ENCODE measurements around the gene FNDC3B. TPM values are rescaled to one million over a fixed set of nuclear protein-coding genes. Genes with fewer than 3 reads are reported as not detected.

FNDC3B gene
- total RNA-seq, 2 experiments from 2014 or later: 13.4 to 15.3 TPM

- Mint-ChIP-seq H3K9me3 (no peaks in the 10 kb centered on the region), H3K27me3 (no peaks in the 10 kb centered on the region), H3K36me3 (ENCODE audit: low read depth) (peaks cover 3% of the 10 kb centered on the region), H3K4me3 (no peak overlapping the region), H3K27ac (no peak overlapping the region), H3K4me1 (peaks cover 5% of the 10 kb centered on the region)
- ChIA-PET CTCF (no interaction called here), POLR2A (no interaction called here)
- no peak for DNase-seq
These were observed 254.9 kb downstream of the FNDC3B start for GRCh38 chr3:172294223-172294806.

GRCh38 chr3:172296248-172296974 is 257.0 kb downstream of the FNDC3B start:
- Mint-ChIP-seq H3K27me3 (no peaks in the 10 kb centered on the region), H3K4me1 (no peaks in the 10 kb centered on the region), H3K9me3 (no peaks in the 10 kb centered on the region), H3K36me3 (ENCODE audit: low read depth) (peaks cover 3% of the 10 kb centered on the region), H3K4me3 (no peak overlapping the region), H3K27ac (no peak overlapping the region)
- no peak for DNase-seq
- POLR2A ChIA-PET: no interaction called here
- CTCF ChIA-PET: interaction anchor here (1.0 kb wide), 1 partner anchor 57 kb away, joined by 3 read pairs; no protein-coding TSS in a partner anchor

GRCh38 chr3:172296975-172297332 is 257.6 kb downstream of the FNDC3B start:
- no peaks in the 10 kb centered on the region for H3K9me3 Mint-ChIP-seq
- H3K4me1 Mint-ChIP-seq: no peaks in the 10 kb centered on the region
- H3K27me3 Mint-ChIP-seq: no peaks in the 10 kb centered on the region
- no peak for DNase-seq
- no peak overlapping the region for H3K4me3 Mint-ChIP-seq
- ChIA-PET CTCF (interaction anchor here (1.0 kb wide), 1 partner anchor 58 kb away, joined by 3 read pairs; no protein-coding TSS in a partner anchor), POLR2A (no interaction called here)
- H3K27ac Mint-ChIP-seq: no peak overlapping the region
- peaks cover 3% of the 10 kb centered on the region for H3K36me3 Mint-ChIP-seq (ENCODE audit: low read depth)

GRCh38 chr3:172298247-172298646 is 258.9 kb downstream of the FNDC3B start:
- no peaks in the 10 kb centered on the region for H3K9me3 Mint-ChIP-seq
- no peaks in the 10 kb centered on the region for H3K27me3 Mint-ChIP-seq
- ChIA-PET CTCF (interaction anchor here (1.0 to 1.3 kb wide), 3 partner anchors 11 to 20 kb away, joined by 3 read pairs; no protein-coding TSS in a partner anchor), POLR2A (interaction anchor here (0.7 kb wide), 1 partner anchor 248 kb away, joined by 3 read pairs; no protein-coding TSS in a partner anchor)
- no peak overlapping the region for H3K4me3 Mint-ChIP-seq
- no peak overlapping the region for H3K27ac Mint-ChIP-seq
- peaks cover 3% of the 10 kb centered on the region for H3K36me3 Mint-ChIP-seq (ENCODE audit: low read depth)
- DNase-seq: no peak
- H3K4me1 Mint-ChIP-seq: no peaks in the 10 kb centered on the region

GRCh38 chr3:172300187-172300586 is 260.8 kb downstream of the FNDC3B start:
- H3K27me3 Mint-ChIP-seq: no peaks in the 10 kb centered on the region
- CTCF ChIA-PET: interaction anchor here (0.6 to 1.5 kb wide), 3 partner anchors 10 to 12 kb away, joined by 3 to 5 read pairs (median 4); no protein-coding TSS in a partner anchor

GRCh38 chr3:172300862-172301261 is 261.5 kb downstream of the FNDC3B start:
- no peaks in the 10 kb centered on the region for H3K9me3 Mint-ChIP-seq
- H3K4me3 Mint-ChIP-seq: no peak overlapping the region
- CTCF ChIA-PET: interaction anchor here (0.5 to 1.5 kb wide), 2 partner anchors 11 to 919 kb away, joined by 4 read pairs; no protein-coding TSS in a partner anchor
- POLR2A ChIA-PET: no interaction called here
- no peak overlapping the region for H3K27ac Mint-ChIP-seq
- peaks cover 3% of the 10 kb centered on the region for H3K36me3 Mint-ChIP-seq (ENCODE audit: low read depth)
- DNase-seq: no peak
- no peaks in the 10 kb centered on the region for H3K4me1 Mint-ChIP-seq
- no peaks in the 10 kb centered on the region for H3K27me3 Mint-ChIP-seq

More at GRCh38 chr3:172300187-172300586, 260.8 kb downstream of the FNDC3B start:
- POLR2A ChIA-PET: interaction anchor here (0.9 kb wide), 1 partner anchor 15 kb away, joined by 7 read pairs; no protein-coding TSS in a partner anchor
- H3K36me3 Mint-ChIP-seq (ENCODE audit: low read depth): peaks cover 3% of the 10 kb centered on the region
- H3K4me3 Mint-ChIP-seq: no peak overlapping the region
- no peak for DNase-seq
- H3K9me3 Mint-ChIP-seq: no peaks in the 10 kb centered on the region
- no peak overlapping the region for H3K27ac Mint-ChIP-seq
- no peaks in the 10 kb centered on the region for H3K4me1 Mint-ChIP-seq

GRCh38 chr3:172302203-172302602 is 262.8 kb downstream of the FNDC3B start:
- CTCF ChIA-PET: no interaction called here
- no peak for DNase-seq
- H3K4me1 Mint-ChIP-seq: no peaks in the 10 kb centered on the region
- H3K36me3 Mint-ChIP-seq (ENCODE audit: low read depth): no peaks in the 10 kb centered on the region
- H3K9me3 Mint-ChIP-seq: no peaks in the 10 kb centered on the region
- POLR2A ChIA-PET: no interaction called here
- no peaks in the 10 kb centered on the region for H3K27me3 Mint-ChIP-seq
- no peak overlapping the region for H3K27ac Mint-ChIP-seq
- no peak overlapping the region for H3K4me3 Mint-ChIP-seq

GRCh38 chr3:172303181-172303580 is 263.8 kb downstream of the FNDC3B start:
- no peak overlapping the region for H3K4me3 Mint-ChIP-seq
- H3K27me3 Mint-ChIP-seq: no peaks in the 10 kb centered on the region
- no peak for DNase-seq
- ChIA-PET POLR2A (no interaction called here), CTCF (no interaction called here)
- no peaks in the 10 kb centered on the region for H3K36me3 Mint-ChIP-seq (ENCODE audit: low read depth)
- H3K27ac Mint-ChIP-seq: no peak overlapping the region
- H3K4me1 Mint-ChIP-seq: no peaks in the 10 kb centered on the region
- no peaks in the 10 kb centered on the region for H3K9me3 Mint-ChIP-seq

- Mint-ChIP-seq H3K4me1 (no peaks in the 10 kb centered on the region), H3K4me3 (no peak overlapping the region), H3K27ac (no peak overlapping the region), H3K9me3 (no peaks in the 10 kb centered on the region), H3K36me3 (ENCODE audit: low read depth) (no peaks in the 10 kb centered on the region), H3K27me3 (no peaks in the 10 kb centered on the region)
- POLR2A ChIA-PET: no interaction called here
- DNase-seq: no peak
- CTCF ChIA-PET: no interaction called here
These were observed 264.7 kb downstream of the FNDC3B start for GRCh38 chr3:172303941-172304558.

- DNase-seq: no peak
- peaks cover 4% of the 10 kb centered on the region for H3K36me3 Mint-ChIP-seq (ENCODE audit: low read depth)
These were observed 266.2 kb downstream of the FNDC3B start for GRCh38 chr3:172305552-172305951.

GRCh38 chr3:172305974-172306373 is 266.6 kb downstream of the FNDC3B start:
- no peak overlapping the region for H3K27ac Mint-ChIP-seq
- no peaks in the 10 kb centered on the region for H3K27me3 Mint-ChIP-seq
- H3K4me3 Mint-ChIP-seq: no peak overlapping the region
- H3K9me3 Mint-ChIP-seq: no peaks in the 10 kb centered on the region
- ChIA-PET CTCF (interaction anchor here (1.3 kb wide), 1 partner anchor 26 kb away, joined by 4 read pairs; no protein-coding TSS in a partner anchor), POLR2A (no interaction called here)
- DNase-seq: no peak
- peaks cover 4% of the 10 kb centered on the region for H3K36me3 Mint-ChIP-seq (ENCODE audit: low read depth)
- no peaks in the 10 kb centered on the region for H3K4me1 Mint-ChIP-seq

More at GRCh38 chr3:172305552-172305951, 266.2 kb downstream of the FNDC3B start:
- Mint-ChIP-seq H3K4me3 (no peak overlapping the region), H3K27me3 (no peaks in the 10 kb centered on the region), H3K27ac (no peak overlapping the region), H3K4me1 (no peaks in the 10 kb centered on the region), H3K9me3 (no peaks in the 10 kb centered on the region)
- POLR2A ChIA-PET: no interaction called here
- CTCF ChIA-PET: no interaction called here

GRCh38 chr3:172307141-172307560 is 267.8 kb downstream of the FNDC3B start:
- no peak overlapping the region for H3K4me3 Mint-ChIP-seq
- no peaks in the 10 kb centered on the region for H3K27me3 Mint-ChIP-seq
- H3K36me3 Mint-ChIP-seq (ENCODE audit: low read depth): peaks cover 4% of the 10 kb centered on the region
- no peak for DNase-seq
- H3K27ac Mint-ChIP-seq: no peak overlapping the region
- ChIA-PET CTCF (interaction anchor here (1.3 to 1.7 kb wide), 2 partner anchors 11 to 25 kb away, joined by 4 read pairs; no protein-coding TSS in a partner anchor), POLR2A (no interaction called here)
- H3K9me3 Mint-ChIP-seq: no peaks in the 10 kb centered on the region
- no peaks in the 10 kb centered on the region for H3K4me1 Mint-ChIP-seq

GRCh38 chr3:172309059-172309458 is 269.7 kb downstream of the FNDC3B start:
- H3K4me1 Mint-ChIP-seq: peaks cover 2% of the 10 kb centered on the region
- no peaks in the 10 kb centered on the region for H3K27me3 Mint-ChIP-seq
- H3K4me3 Mint-ChIP-seq: no peak overlapping the region
- CTCF ChIA-PET: no interaction called here
- DNase-seq: no peak
- POLR2A ChIA-PET: no interaction called here
- H3K36me3 Mint-ChIP-seq (ENCODE audit: low read depth): peaks cover 6% of the 10 kb centered on the region
- H3K27ac Mint-ChIP-seq: no peak overlapping the region
- H3K9me3 Mint-ChIP-seq: no peaks in the 10 kb centered on the region
